GM19328 (cell line): ENCODE measurements around the gene ECM2.

Experiments used
- ATAC-seq: cut with Tn5 transposase; IDR thresholded peaks from one replicate; pipeline ENCODE4 v1.9.1; 2021; ENCODE audit warnings: mild to moderate bottlenecking, moderate library complexity; ENCODE audit not compliant: unreplicated experiment

ECM2 gene

DNA sequence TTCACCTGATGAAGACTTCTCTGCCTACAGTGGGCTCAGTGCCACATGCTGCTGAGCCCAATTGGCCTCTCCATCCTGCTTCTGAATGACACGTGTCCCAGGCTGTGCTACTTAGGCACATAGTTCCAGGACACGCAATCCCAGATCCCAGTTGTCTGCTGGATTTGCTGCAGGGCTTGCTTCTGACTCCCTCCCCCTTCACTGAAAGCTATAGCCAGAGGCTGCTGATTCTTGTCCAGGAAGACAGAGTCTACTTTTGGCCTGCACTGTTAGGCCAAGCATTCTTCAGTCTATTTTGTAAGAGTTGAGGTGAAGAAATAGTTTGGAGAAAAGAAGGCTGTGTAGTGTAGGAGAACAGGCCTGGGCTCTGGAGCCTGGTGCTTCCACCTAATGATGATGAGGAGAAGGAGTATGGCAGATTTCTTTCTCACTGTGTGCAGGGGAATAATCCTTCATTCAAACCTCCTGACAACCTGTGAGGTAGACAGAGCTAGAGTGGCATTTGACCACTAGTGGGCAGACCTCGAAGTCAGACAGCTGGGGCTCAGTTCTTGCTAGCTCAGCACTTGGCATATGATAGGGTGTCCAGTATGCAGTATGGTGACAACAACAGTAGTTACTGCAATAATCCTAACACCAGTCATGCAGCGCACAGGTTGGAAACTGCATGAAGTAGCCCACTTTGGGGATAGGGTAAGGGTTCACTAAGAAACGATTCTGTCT lies 34.0 kb downstream of the ECM2 start:
- ATAC-seq, result no peak

DNA sequence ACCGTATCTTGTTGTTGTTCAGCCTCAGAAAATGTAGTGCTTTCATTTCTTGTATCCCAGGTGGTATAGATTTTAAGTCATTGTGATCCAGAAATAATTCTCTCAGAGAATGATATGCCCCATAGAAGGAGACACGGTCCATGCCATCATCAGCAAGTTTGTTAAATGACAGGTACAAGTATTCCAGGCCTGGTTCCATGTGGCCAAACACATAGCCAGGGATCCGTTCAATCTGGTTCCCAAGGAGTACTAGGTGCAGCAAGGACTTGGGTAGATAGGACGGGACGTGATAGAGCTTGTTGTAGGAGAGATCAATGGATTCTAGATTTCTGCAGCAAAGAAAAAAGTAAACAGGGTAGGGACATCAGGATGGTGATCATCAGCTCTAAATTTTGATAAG lies 35.1 kb downstream of the ECM2 start:
- no peak for ATAC-seq

DNA sequence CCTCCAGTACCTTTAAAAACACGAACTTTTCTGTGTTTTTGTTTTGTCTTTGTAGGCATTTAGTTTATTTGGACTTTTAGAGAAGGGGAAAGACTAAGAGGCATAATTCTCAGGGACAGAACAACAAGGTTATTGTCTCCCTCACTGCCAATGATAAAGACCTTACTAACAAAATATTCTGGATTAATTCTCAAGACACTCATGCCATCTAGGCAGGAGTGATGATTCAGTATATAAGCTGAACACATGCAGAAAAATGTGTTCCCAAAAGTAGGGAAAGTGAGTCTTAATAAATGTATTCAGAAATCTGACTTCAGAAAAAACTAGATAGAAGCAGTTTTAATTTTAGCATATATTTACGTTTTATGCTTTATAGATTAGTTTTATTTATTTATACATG lies 36.1 kb downstream of the ECM2 start:
- ATAC-seq, result no peak

DNA sequence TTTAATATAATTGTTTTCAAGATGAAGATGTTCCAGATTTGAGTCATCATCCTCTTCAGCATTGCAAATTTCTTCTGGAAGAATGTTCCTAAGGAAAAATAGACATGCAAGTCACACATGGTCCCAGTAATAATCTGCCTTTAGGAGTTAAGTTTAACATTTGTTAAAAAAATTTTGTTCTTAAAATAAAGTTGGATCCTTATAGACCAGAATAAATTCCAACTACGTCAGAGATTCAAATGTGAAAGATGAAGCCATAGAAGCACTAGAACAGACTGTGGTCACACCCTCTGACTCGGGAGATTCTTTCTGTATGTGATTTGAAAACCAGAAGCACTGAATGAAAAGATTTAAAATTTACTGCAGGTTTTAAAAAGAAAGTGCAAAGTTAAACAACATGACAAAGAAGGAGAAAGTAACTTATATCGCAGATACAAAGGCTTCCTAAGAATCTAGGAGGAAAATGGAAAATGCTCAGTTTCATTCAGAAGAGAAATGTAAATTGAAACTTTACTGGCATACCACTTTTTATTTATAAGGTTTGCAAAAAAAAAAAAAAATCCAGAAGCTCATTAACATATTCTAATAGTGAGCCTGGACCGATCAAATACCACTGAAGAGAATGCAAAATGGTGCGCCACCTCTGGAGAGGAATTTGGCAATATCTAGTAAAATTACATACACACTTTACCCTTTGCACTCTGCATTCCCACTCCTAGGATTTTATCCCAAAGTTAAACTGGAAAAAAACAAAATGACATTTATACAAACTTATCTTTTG lies 39.2 kb downstream of the ECM2 start:
- no peak for ATAC-seq

DNA sequence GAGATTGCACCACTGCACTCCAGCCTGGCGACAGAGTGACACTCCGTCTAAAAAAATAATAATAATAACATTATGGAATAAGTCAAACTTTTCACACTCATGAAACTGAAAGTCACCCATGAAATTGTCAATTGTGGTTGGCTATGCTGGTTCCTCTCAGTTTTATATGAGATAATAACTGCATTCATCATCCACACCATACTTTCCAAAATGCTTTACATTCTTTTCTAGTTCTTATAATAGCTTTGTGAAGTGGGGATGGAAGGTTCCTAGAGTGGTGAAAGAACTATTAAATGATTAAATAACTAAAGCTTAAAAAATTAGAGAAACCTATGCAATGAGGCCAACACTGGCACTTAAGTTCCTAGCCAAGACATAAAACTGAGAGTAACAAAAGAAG lies 40.9 kb downstream of the ECM2 start:
- ATAC-seq, result no peak

DNA sequence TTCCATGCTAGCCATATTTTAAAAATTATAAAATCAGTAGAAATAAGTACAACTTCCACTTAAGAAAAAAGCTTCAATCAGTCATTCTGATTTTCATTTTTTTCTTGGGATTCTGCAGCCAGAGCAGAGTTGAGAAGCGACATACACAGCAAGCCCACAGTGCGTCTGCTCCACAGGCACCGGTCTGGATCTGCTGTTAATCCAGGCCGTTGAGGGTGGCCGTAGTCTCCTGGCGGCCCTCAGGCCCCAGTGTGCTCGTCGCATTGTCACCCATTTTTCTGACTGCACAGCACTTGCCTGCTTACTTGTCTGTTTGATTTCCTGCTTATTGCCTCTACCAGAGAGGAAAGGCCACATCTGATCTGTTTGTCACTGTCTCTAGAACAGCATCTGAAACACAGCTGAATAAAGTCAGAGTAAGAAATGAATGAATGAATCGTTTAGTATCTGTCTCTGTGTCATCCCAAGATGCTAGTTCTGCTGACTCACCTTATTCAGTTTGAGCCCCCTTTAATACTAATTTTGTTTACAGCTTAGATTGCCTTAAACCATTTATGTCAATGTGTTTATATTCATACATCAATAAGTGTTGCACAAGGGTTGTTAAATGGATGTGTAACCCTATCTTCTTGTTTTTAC lies 41.9 kb downstream of the ECM2 start:
- ATAC-seq, result no peak

DNA sequence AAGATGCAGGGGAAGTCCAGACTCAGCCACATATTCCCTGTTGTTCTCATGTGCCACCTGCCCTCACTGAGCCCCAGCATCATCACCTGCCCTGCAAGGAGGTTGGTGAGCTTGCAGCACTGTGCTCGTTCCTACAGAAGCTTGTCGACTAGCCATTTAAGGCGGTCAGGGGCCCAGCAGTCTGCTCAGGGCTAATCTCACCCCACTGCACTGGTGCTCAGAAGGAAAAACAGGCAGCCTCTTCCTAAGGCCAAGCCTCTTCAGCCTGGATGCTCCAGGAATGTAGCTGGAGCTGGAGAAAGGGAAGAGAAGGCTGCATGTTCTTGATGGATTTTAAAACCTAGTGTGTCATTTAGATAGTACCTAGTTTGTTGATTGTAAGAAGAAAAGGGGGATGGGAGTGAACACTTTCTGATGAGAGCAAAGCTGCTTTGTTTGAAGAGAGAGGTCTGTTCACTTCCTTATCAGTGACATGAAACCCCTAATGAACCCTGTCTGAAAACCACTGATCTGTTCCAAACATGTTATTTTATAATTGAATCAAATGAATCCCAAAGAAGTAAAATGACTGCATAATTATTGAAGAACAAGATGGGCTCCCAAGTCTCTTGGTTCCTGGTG lies 42.9 kb downstream of the ECM2 start:
- no peak for ATAC-seq

DNA sequence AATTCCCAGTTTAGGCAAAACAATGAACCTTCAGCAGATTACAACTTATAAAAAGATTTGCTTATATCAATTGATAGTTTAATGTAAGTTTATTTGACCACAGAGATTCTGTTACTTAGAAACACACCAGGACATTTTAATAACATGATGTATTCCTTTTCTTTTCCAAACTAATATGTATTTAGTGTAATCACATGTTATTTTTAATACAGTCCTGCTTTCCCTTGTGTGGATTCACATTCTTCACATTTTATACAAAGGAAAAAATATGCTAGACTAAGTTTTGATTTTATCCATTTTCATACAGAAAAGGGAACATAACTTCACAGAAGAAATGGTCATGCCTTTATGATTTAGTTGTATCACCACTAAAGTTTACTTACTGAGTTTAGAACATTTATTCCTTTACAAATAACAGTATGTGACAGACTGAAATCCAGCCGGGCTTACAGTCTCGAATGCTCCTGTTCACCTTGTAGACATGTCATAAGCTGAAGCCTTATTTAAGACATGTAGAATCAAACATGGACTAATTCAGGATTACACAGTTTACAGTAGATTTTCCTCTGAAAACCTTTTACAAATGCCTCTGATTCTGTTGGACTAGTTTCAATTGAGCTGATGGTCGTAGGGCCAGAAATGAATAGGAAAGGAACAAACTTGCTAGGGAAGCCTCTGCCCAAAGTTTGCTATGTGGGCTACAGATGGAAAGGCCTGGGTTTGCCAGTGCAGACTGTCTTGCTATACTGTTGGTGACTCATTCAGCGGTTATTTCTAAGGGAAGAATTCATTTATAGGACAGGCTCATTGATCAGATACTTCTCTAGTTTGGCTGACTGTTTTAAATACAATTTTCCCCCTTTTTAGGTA lies 46.9 kb downstream of the ECM2 start:
- ATAC-seq, result no peak

DNA sequence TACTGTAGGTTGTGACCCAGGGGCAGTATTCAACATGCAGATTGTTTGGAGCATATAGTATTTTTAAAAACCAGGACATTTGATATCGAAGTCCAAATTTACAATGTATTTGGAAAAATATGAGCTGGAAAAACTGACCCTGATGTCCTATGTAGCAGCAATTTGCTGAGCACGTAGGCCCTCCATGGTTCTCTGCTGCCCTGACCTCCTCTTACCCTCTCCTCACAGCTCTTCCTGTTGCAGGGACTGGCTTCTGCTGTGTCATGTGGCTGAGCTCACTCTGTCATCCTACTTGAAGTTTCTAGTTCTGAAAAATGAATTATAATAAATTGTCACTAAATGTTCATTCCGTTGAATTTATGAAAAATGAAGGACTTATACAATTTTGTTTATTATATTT lies 49.4 kb downstream of the ECM2 start:
- no peak for ATAC-seq

DNA sequence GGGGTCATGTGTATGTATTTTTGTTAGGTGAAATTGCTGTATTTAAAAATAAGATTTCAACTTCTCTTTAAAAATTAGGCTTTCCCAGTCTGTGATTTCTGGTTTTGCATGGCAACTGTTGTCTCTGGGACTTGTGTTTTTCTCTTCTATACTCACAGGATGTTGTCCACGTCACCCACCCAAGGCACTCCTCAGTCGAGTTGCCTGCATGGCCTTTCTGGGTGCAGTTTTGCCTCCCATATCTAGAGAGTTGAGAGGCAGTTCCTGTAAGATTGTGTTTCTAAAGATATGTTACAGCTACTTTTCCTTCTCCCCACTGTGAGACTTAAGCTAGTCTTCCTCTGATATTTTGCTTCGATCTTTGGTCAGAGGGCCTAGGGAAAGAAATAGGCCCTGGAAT lies 51.2 kb downstream of the ECM2 start:
- no peak for ATAC-seq

DNA sequence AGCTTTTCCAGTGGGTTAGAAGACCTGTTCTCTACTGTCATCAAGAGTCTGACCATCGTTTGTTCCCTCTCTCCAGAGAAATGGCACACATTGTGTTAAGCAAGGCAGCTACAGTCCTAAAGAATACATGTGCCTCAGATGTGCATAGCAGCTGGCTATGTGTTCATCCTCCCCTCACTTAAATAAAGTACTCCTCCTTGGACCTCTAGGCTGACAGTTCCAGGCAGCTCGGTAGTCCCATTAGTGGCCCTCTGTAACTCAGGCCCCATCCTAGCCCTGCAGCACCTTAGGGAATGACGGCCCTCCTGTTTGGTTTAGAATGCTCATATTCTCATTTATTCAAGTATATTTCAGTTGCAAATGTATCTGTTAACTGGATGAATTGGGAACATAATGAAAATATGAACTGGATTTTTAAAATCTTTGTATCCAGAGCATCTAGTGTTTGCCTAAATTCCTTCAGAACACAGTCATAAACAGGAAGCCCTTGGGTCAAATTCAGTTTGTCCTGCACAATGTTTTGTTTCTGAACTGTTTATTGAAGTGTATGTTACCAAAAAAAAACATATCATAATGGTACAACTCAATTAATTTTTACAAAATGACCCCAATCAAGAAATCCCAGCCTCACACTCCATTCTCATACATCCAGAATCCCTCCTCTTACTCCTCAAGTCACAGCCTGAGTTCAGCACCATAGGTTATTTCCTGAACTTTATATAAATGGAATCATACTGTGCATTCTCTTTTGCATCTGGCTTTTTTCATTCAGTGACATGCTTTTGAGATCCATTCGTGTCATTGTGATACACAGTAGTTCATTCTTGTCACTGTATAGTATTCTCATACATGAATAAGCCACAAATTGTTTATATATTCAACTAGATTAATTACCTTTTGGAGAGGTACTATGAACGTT lies 51.9 kb downstream of the ECM2 start:
- ATAC-seq, result no peak

DNA sequence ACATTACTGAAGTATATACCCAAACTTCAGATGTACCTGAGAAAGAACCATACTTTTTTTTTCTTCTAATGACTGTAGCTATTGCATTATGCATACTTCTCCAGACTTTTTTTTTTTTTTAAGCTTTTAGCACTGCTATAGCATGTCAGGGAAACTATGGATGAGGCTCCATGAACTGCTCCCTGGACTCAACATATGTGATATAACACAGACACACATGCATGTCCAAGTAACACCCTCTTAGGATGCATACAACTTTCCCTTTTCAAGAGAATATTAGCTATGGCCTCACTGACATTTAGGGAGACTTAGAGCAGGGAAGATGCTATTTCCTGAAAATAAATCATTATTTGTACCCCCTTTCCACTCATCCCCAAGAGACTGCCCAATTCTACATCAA lies 53.0 kb downstream of the ECM2 start:
- ATAC-seq, result no peak

DNA sequence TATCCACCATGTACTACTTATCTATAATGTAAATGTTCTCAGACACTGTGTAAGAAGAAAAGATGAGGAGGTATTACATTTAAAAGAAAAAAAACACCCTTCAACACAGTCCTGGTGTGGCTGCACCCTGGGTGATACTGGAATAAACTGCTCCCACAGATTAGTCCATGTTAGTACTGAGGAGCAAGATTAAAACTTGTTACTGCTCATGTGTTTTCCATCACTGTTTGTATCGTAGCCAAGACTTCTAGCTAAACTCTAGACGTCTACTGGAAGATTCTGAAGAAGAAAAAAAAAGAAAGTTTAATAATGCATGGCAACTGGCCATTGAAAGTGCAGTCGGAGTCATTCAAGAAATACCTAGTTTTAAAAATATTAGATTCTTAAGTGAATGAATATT lies 53.5 kb downstream of the ECM2 start, which contains the start of gene ASPN:
TSS of gene ASPN (minus strand) at position 178 of the 400 bp plus-strand sequence.
- no peak for ATAC-seq

DNA sequence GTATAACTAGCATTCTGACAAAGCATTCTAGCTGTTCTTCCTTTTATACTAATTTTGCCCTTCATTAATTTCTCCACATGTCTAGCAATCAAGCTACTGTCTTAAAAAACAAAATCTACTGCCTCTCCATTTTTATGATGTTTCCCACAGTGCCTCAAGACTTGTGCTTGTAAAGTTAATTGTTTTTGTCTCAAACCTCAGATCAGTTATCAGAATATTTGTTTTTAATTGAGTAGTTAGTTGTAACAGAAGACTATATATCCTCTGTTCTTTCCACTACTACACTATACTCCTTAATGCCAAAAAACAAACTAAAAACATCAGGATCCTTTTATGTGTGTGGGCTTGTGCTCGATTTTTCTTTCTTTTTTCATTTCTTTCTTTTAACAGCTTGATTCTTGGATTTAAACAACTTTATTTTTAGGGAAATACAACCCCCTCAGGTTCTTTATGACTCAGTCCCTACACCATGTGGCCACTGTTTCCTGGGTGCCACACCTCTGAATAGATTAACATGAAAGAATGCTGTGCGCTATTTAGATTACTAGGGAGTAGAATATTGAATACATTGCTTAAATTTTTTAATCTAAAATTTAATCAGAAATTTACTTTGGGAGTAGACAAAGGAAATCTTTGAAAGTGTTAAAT lies 54.7 kb downstream of the ECM2 start:
- ATAC-seq, result no peak

DNA sequence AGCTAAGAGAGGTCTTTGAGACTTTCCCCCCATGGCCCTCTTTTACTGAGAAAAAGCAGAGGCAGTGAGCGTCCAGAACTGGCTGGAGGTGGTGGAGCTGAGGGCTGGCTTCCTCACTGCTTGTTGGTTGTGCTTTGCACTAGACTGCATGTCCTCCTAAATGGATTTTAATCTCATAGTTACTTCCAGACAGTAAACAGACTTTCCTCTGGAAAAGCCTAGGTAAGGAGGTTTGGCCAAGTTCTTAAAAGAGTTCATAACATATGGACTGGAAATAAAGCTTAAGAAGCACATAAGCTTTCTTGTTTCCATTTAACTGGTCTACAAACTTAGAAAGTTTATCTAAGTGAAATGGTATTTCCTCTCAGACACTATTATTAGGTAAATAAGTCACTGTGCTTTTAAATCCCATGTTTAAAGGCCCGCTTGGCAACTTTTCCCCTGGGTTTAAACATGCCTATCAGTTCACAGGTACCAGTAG lies 55.5 kb downstream of the ECM2 start:
- no peak for ATAC-seq

DNA sequence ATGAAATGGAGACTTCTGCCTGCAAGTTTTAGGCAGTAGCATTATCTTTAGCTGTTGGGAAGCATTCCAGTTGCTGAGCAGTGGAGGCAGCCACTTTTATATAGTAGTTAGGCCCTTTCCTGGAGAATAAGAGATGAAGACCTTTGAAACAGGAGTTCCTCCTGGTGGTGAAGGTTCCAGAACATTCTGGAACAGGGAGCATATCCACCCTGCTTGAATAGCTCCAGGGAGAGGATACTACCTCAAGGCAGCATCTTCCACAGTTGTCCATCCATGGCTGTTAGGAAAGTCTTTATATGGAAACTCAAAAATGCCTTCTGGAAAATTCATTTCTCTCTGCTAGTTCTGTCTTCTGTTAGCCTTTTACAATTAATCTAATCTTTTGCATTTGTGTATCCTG lies 56.4 kb downstream of the ECM2 start:
- ATAC-seq, result no peak

DNA sequence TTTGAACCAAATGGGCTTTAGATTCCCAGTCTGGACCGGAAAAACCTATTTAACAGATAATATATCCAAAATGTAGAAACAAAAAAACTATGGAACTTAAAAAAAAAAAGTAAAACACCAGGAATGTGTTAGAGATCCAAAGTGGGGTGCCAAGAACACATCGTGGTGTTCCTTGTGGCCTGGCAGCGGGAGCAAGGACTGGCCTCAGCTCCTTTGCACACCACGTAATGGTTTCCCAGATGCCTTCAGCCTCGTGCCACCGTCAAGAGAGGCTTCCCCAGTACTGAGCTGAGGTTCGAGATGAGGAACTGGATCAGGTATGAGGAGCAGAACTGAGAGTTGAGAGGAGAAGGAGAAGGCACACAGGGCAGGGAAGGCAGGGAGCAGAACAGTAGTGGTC lies 57.0 kb downstream of the ECM2 start:
- ATAC-seq, result no peak

DNA sequence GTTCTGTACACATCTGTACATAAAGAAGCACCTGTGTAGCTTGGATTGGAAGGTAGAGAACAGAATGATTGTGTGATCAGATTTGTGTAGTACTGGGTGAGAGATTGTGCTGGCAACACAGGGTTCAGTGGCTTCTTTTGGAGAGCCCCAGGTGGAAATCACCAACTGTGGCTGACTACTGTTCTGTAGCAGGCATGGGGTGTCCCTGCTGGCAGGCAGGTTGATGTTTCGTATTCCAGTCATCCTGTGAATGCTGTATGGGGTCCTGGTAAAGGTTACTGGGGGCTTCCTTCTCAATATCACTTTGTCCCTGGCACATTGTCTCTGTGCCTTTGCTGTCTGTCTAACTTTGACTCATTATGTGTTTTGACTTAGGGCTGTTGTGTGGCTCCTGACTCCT lies 58.8 kb downstream of the ECM2 start:
- ATAC-seq, result no peak

DNA sequence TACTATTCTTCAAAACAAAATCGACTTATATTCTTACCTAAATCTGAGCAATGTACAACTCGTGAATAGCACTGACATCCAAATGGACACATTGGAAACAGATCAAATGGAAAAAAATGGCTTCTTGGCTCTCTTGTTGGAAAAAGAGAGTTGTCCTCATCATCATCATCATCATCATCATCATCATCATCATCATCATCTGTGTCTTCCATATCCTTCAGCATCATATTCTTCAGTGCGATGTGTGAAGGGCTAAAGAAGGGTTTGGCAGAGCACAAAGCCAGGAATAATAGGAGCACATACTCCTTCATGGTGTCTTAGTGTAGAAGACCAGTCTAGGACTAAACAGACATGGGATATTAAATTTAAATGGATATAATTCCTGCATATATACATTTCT lies 61.2 kb downstream of the ECM2 start:
- no peak for ATAC-seq
